Middle frontal gyrus (tissue), 1 donor: ENCODE results near the gene GFI1.
"Not testable (repeated sequence)": the region's sequence is repeated elsewhere in the genome, so short reads cannot be mapped to it uniquely, and the experiment has no call there.

Source experiments
- DNase-seq: peaks from one replicate; pipeline ENCODE4 v3.0.0-alpha.2; 2015; ENCODE audit warnings: low spot score; ENCODE audit errors: extremely low spot score

Gene GFI1

GRCh38 chr1:92465256-92465647 lies 21.5 kb downstream of the GFI1 start:
- DNase-seq = no peak

DNA sequence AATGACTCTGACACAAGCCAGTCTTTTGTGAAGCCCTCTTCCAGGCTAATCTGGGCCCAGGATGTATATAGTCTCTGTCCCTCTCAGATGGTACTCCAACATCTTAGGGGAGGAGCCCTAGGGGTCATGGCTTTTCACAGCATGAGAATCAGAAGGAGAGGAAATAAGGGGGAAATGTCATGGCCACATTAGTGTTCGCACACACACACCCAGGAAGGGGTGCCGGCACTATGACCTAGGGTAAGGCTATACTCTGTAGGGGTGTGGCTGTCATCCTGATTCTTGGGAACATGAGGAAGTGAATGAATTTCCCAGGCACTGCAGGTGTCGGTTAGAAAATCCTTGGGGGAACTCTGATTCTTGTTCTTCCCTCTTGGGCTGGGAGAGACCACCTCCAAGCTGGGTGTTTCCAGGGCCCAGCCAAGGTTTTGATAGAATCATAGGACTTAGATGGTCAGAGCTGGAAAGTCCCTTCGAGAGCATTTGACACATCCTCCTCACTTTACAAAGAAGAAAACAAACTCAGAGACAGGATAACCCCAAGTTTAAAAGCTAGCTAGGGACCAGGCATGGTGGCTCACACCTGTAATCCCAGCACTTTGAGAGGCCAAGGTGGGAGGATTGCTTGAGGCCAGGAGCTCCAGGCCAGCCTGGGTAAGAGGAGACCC lies 22.0 kb downstream of the GFI1 start:
- no peak for DNase-seq

DNA sequence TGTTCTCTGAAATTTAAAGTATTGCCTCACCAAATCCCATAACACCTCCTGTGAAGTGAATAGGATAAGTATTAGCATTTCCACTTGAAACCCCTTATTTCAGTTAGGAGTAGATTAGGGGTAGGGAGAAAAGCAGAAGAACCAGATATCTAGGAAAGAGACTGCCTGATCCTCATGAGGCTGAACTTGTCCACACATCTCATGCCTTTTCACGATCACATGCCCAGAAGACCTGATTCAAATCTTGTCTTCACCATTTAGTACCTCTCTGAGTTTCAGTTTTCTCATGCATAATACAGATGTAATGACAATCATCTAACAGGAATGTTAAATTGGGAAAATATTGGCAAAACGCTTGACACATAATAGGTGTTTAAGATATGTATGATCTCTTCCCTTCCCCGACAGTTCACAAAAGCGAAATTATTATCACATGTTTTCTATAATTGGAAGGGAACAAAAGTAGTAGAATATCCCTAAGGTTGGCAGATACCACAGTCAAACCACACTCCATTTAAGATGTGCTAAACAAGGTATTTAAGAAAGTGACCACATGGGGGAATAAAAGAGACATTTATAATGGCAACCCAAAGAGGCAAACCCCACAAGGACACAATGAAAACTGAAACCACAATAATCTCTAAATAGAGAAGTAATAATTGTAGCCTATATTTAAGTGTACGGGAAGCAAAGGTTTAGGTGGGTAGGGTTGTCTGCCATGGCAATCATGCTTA lies 25.2 kb downstream of the GFI1 start:
- no peak for DNase-seq

GRCh38 chr1:92459871-92460320 lies 26.8 kb downstream of the GFI1 start:
- no peak for DNase-seq

DNA sequence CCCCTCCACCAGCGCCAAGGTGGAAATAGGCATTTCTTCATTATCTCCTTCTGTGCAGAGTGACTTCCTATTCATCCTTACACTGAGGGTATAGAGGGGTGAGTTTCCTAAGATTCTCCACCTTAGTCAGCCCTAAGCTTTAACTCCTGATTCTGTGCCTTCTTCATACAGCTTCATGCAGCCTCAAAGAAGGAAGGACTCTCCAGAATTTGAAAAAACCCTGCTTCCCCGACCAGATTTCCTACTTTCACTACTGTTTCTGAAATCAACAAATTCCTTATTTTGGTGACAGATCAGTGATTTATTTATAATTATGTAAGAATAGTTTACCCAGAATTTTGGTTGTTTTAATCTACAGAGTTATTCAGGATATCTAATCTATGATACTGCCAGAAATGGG lies 28.6 kb downstream of the GFI1 start:
- no peak for DNase-seq

DNA sequence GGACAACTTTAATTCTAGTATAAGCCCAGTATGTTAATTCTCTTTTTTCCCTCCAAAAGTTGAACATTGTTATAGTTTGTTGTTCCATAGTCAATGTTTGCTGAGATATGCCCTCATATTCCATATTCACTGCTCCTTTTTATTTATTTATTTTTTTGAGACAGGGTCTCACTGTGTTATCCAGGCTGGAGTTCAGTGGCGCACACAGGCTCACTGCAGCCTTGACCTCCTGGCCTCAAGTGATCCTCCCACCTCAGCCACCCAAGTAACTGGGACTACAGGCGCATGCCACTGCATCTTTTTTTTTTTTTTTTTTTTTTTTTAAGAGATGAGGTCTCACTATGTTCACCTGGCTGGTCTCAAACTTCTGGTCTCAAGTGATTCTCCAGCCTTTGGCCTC lies 38.7 kb downstream of the GFI1 start:
- no peak for DNase-seq

DNA sequence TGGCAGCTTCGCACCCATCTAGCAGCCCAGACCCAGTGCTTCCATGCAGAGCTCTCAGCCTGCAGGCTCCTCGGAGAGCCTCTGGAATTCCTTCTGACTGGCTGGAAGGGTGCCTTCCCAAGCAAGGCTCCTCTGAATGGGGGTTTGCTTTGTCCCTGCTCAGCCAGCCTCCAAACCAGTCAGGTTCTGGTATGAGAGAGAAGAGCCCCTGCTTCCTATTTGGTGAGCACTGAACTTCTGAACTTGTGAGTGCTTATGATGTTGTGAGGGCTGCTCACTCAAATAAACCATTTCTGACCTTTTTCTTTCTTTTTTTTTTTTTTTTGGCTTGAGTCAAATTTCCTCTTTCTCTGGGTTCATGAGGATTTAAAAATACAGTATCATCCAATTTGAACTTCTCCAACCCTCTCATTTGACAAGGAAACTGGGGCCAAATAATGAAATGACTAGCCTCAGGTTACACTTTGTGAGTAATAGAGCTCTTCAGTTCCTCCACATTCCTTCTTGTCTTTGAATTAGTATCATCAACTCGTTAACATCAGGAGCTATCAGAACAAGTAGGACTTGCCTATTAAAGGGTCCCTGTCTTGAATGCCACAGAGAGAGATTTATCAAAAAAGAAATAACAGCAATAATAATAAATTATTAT lies 39.6 kb downstream of the GFI1 start:
- no peak for DNase-seq

GRCh38 chr1:92446546-92446945 lies 40.2 kb downstream of the GFI1 start:
- DNase-seq = no peak

DNA sequence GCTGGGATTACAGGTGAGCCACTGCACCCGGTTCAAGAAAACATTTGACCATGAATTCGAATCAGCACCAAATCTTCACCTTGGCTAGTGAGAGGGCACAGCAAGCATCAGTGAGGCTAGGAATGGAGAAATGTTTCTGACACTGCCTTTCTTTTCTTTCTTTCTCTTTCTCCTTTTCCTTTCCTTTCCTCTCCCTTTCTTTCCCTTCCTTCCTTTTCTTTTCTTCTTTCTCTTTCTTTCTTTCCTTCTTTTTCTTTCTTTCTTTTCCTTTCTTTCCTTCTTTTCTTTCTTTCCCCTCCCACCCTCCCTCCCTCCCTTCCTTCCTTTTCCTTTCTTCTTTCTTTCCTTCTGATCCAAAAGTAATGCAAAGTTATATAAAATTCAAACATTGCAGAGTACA lies 40.9 kb downstream of the GFI1 start:
- no peak for DNase-seq

GRCh38 chr1:92444351-92444750 lies 42.4 kb downstream of the GFI1 start:
- DNase-seq = no peak

DNA sequence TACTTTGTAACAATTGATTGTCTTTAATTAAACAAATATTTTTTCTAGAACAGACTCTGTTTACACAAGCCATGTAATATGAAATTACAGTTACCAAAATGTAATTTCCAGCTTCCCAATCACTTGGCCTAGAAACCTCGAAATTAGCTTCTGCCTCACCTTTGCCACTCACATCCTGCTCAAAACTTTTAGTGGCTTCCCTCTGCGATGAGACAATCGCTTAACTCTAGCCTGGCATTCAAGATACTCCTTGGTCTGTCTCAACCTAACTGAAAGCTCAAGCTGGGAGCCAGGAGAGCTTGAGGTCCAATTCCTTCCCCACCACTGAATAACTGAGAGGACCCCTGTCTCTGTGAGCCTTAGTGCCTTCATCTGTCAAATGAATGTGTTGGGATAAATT lies 42.8 kb downstream of the GFI1 start:
- no peak for DNase-seq

GRCh38 chr1:92442351-92442750 lies 44.4 kb downstream of the GFI1 start:
- no peak for DNase-seq

- DNase-seq = no peak
These were observed 44.9 kb downstream of the GFI1 start for GRCh38 chr1:92441697-92442342.

GRCh38 chr1:92441316-92441696 lies 45.4 kb downstream of the GFI1 start:
- DNase-seq = no peak

GRCh38 chr1:92439291-92439690 lies 47.4 kb downstream of the GFI1 start:
- no peak for DNase-seq

DNA sequence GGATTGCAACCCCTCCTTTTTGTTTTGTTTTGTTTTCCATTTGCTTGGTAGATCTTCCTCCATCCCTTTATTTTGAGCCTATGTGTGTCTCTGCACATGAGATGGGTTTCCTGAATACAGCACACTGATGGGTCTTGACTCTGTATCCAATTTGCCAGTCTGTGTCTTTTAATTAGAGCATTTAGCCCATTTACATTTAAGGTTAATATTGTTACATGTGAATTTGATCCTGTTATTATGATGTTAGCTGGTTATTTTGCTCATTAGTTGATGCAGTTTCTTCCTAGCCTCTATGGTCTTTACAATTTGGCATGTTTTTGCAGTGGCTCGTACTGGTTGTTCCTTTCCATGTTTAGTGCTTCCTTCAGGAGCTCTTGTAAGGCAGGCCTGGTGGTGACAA lies 52.2 kb downstream of the GFI1 start:
- DNase-seq = not testable (repeated sequence)

GRCh38 chr1:92430030-92430429 lies 56.7 kb downstream of the GFI1 start:
- no peak for DNase-seq

DNA sequence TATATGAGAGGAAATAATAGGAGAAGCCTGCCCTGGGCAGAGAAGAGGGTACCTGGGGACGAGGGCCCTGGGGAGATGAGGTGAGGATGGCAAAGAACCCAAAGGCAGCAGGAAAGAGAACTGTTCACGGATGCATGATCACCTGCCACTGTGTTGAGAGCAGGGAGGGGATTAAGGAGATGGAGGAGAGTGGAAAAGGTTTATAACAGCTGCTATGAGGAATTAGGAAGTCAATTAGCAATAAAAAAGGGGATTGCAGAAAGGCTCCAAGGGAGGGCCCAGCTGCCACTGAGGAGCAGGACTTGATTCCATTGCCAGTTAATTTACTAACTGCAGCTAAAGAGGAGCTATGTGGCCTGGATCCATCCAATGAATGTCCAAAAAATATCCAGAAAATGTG lies 61.1 kb downstream of the GFI1 start:
- DNase-seq = no peak
